Gastroesophageal sphincter (tissue), 4 donors: ENCODE results near the gene WDR86. TPM values are rescaled to one million over a fixed set of nuclear protein-coding genes. Genes with fewer than 3 reads are reported as not detected.

Experiments used
- ATAC-seq: fragments of 150-250 bp; one replicate; pipeline ENCODE4 v1.9.1; 2016; ENCODE audit warnings: mild to moderate bottlenecking, moderate library complexity
- H3K27ac ChIP-seq, 4 donors: fragments of 200-600 bp; sonication (generic) in 3 of 4; 1 replicate in 3 of 4; 2 replicates in 1 of 4; pipeline ENCODE4 v1.5.1; 2016 to 2019
- H3K27me3 ChIP-seq: fragments of 200-600 bp; sonication (generic); one replicate; pipeline ENCODE4 v1.5.1; 2019
- H3K36me3 ChIP-seq, 2 donors: fragments of 200-600 bp; sonication (generic); one replicate each; pipeline ENCODE4 v1.5.1; 2019; ENCODE audit warnings: control low read depth in 1 of 2
- H3K4me1 ChIP-seq, 3 donors: fragments of 200-600 bp; sonication (generic); 1 replicate in 2 of 3; 2 replicates in 1 of 3; pipeline ENCODE4 v1.5.1; 2016 to 2019; ENCODE audit warnings: control low read depth in 2 of 3
- H3K4me3 ChIP-seq, 2 donors: fragments of 200-600 bp; sonication (generic); one replicate each; pipeline ENCODE4 v1.5.1; 2019; ENCODE audit warnings: mild to moderate bottlenecking in 1 of 2, moderate library complexity in 1 of 2
- H3K9me3 ChIP-seq, 3 donors: fragments of 200-600 bp; sonication (generic); one replicate each; pipeline ENCODE4 v1.5.1; 2017 to 2019; ENCODE audit warnings: control low read depth in 2 of 3
- CTCF ChIP-seq, 4 experiments: fragments of 200-600 bp in 2 of 4; fragments of 450-650 bp in 2 of 4; sonication (generic) in 1 of 4; IDR thresholded peaks; one replicate each; pipeline ENCODE4 v1.5.1; 2017 to 2019; ENCODE audit warnings: antibody characterized with exemption in 4 of 4, mild to moderate bottlenecking in 2 of 4, moderate library complexity in 2 of 4
- EP300 ChIP-seq: sonication (generic); formaldehyde crosslinking; IDR thresholded peaks from one replicate; pipeline ENCODE4 v1.6.1; 2017; ENCODE audit warnings: antibody characterized with exemption, mild to moderate bottlenecking
- POLR2A ChIP-seq, 2 donors: fragments of 450-650 bp; IDR thresholded peaks; one replicate each; pipeline ENCODE4 v1.6.1; 2017; ENCODE audit warnings: antibody characterized with exemption in 2 of 2, mild to moderate bottlenecking in 2 of 2, moderate library complexity in 1 of 2
- POLR2AphosphoS5 ChIP-seq: sonication (generic); formaldehyde crosslinking; IDR thresholded peaks from one replicate; pipeline ENCODE4 v1.6.1; 2017; ENCODE audit warnings: antibody characterized with exemption
- WGBS, 2 donors: methylation state at CpG; one replicate each; pipeline ENCODE4 v1.1.5; 2018; ENCODE audit warnings: low coverage in 1 of 2; 5-methylcytosine and 5-hydroxymethylcytosine counted together
- total RNA-seq, 4 donors: library from RNA; depleted of rRNA; stranded (reverse); fragments of >200 nt; gene quantifications; one replicate each; pipeline ENCODE4 v1.1.0, GENCODE V29; 2016

WDR86 gene
- total RNA-seq, 4 donors from 2014 or later = 2.6 to 8.2 (median 5.9) TPM

- H3K9me3 ChIP-seq = no peaks in the 10 kb centered on the region
- H3K4me1 ChIP-seq = peaks cover 0 to 21% (median 9%) of the 10 kb centered on the region in 3 donors
- peaks cover 52% of the 10 kb centered on the region for H3K27me3 ChIP-seq
- ATAC-seq = no peak
- H3K36me3 ChIP-seq = peaks cover 0 to under 1% of the 10 kb centered on the region in 2 donors
- 88% methylated on average over 8 of the region's 26 CpGs; no CpG with 5 or more reads in 1 of the 2 donors for WGBS, 2 donors
- H3K4me3 ChIP-seq = no peak overlapping the region
- TF ChIP-seq POLR2A (IDR thresholded peaks at IDR 0.05) = no peak
- TF ChIP-seq CTCF (IDR thresholded peaks at IDR 0.05) = no peak
- TF ChIP-seq POLR2AphosphoS5 = no peak
- TF ChIP-seq EP300 = no peak
- no peak overlapping the region for H3K27ac ChIP-seq
Observed at GRCh38 chr7:151384776-151385625, 24.8 kb downstream of the WDR86 start.

GRCh38 chr7:151384352-151384697, 25.5 kb downstream of the WDR86 start:
- Histone ChIP-seq H3K36me3 (peaks cover 0 to 7% of the 10 kb centered on the region in 2 donors), H3K4me3 (no peak overlapping the region)
- 78 to 83% methylated on average over 5 to 6 of the region's 6 CpGs for WGBS, 2 donors

GRCh38 chr7:151383638-151384351, 26.0 kb downstream of the WDR86 start:
- H3K27ac ChIP-seq = no peak overlapping the region
- no peak overlapping the region for H3K4me3 ChIP-seq
- H3K4me1 ChIP-seq = peaks cover 0 to 21% (median 9%) of the 10 kb centered on the region in 3 donors
- WGBS, 2 donors = 75 to 89% methylated on average over 4 to 9 of the region's 15 CpGs
- peaks cover 52% of the 10 kb centered on the region for H3K27me3 ChIP-seq
- TF ChIP-seq POLR2AphosphoS5 (no peak), CTCF (IDR thresholded peaks at IDR 0.05) (no peak), EP300 (no peak), POLR2A (IDR thresholded peaks at IDR 0.05) (no peak)
- no peak for ATAC-seq
- H3K36me3 ChIP-seq = peaks cover 0 to 12% of the 10 kb centered on the region in 2 donors
- no peaks in the 10 kb centered on the region for H3K9me3 ChIP-seq

More at GRCh38 chr7:151384352-151384697, 25.5 kb downstream of the WDR86 start:
- ATAC-seq = no peak
- no peaks in the 10 kb centered on the region for H3K9me3 ChIP-seq
- peaks cover 52% of the 10 kb centered on the region for H3K27me3 ChIP-seq
- H3K4me1 ChIP-seq = peaks cover 0 to 21% (median 9%) of the 10 kb centered on the region in 3 donors
- TF ChIP-seq POLR2A (IDR thresholded peaks at IDR 0.05) = no peak
- H3K27ac ChIP-seq = no peak overlapping the region

- H3K4me3 ChIP-seq = peak overlapping the region in 1 of 2 donors; percentile 43
- no peak for ATAC-seq
- no peaks in the 10 kb centered on the region for H3K9me3 ChIP-seq
- TF ChIP-seq CTCF (IDR thresholded peaks at IDR 0.05) (no peak), POLR2A (IDR thresholded peaks at IDR 0.05) (no peak), POLR2AphosphoS5 (no peak), EP300 (no peak)
- 14 to 28% methylated on average over 14 to 15 of the region's 37 CpGs for WGBS, 2 donors
- H3K36me3 ChIP-seq = peaks cover 0 to 27% of the 10 kb centered on the region in 2 donors
- H3K27me3 ChIP-seq = peaks cover 52% of the 10 kb centered on the region
- H3K27ac ChIP-seq = no peak overlapping the region
- H3K4me1 ChIP-seq = peaks cover 0 to 21% (median 9%) of the 10 kb centered on the region in 3 donors
Observed at GRCh38 chr7:151382079-151382885, 27.6 kb downstream of the WDR86 start.
